ENCODE data around the gene ELF1.

Gene ELF1

DNA sequence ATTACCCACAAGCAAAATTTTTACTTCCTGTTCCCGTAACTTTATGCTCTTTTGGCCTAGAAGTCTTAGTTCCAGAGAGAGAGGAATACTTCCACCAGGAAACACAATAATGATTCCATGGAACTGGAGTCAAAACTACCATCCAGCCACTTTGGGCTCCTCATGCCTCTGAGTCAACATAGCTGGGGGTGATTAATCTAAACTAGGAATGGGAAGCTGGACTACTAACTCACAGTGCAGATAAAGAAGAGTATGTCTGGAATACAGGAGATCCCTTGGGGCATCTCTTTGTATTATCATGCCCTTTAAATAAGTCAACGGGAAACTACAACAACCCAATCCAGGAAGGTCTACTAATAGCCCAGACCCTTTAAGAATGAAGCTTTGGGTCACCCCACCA, 8.9 kb upstream of the ELF1 start:
- H3K27ac ChIP-seq (replicated peaks) = no peak overlapping the region
- no peak for DNase-seq (ENCODE audit: low read depth in 1 of 2, low spot score in 1 of 2)
- no peaks in the 10 kb centered on the region for H3K27me3 ChIP-seq (ENCODE audit: insufficient read depth, poor library complexity, severe bottlenecking)
- TF ChIP-seq GABPA (IDR thresholded peaks at IDR 0.05; ENCODE audit: low read depth) (no peak), POLR2AphosphoS5 (IDR thresholded peaks at IDR 0.05; ENCODE audit: low read depth) (no peak), SPI1 (IDR thresholded peaks at IDR 0.05; ENCODE audit: borderline replicate concordance, low read depth) (no peak)
- TF ChIP-seq, protein P1, sequence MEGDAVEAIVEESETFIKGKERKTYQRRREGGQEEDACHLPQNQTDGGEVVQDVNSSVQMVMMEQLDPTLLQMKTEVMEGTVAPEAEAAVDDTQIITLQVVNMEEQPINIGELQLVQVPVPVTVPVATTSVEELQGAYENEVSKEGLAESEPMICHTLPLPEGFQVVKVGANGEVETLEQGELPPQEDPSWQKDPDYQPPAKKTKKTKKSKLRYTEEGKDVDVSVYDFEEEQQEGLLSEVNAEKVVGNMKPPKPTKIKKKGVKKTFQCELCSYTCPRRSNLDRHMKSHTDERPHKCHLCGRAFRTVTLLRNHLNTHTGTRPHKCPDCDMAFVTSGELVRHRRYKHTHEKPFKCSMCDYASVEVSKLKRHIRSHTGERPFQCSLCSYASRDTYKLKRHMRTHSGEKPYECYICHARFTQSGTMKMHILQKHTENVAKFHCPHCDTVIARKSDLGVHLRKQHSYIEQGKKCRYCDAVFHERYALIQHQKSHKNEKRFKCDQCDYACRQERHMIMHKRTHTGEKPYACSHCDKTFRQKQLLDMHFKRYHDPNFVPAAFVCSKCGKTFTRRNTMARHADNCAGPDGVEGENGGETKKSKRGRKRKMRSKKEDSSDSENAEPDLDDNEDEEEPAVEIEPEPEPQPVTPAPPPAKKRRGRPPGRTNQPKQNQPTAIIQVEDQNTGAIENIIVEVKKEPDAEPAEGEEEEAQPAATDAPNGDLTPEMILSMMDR (IDR thresholded peaks at IDR 0.05; ENCODE audit: insufficient read depth, low read length) = no peak
- TF ChIP-seq, protein P2, sequence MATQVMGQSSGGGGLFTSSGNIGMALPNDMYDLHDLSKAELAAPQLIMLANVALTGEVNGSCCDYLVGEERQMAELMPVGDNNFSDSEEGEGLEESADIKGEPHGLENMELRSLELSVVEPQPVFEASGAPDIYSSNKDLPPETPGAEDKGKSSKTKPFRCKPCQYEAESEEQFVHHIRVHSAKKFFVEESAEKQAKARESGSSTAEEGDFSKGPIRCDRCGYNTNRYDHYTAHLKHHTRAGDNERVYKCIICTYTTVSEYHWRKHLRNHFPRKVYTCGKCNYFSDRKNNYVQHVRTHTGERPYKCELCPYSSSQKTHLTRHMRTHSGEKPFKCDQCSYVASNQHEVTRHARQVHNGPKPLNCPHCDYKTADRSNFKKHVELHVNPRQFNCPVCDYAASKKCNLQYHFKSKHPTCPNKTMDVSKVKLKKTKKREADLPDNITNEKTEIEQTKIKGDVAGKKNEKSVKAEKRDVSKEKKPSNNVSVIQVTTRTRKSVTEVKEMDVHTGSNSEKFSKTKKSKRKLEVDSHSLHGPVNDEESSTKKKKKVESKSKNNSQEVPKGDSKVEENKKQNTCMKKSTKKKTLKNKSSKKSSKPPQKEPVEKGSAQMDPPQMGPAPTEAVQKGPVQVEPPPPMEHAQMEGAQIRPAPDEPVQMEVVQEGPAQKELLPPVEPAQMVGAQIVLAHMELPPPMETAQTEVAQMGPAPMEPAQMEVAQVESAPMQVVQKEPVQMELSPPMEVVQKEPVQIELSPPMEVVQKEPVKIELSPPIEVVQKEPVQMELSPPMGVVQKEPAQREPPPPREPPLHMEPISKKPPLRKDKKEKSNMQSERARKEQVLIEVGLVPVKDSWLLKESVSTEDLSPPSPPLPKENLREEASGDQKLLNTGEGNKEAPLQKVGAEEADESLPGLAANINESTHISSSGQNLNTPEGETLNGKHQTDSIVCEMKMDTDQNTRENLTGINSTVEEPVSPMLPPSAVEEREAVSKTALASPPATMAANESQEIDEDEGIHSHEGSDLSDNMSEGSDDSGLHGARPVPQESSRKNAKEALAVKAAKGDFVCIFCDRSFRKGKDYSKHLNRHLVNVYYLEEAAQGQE (IDR thresholded peaks at IDR 0.05; ENCODE audit: insufficient replicate concordance, low read depth) = no peak
- H3K4me3 ChIP-seq (replicated peaks; ENCODE audit: insufficient read depth, low read length) = no peak overlapping the region

DNA sequence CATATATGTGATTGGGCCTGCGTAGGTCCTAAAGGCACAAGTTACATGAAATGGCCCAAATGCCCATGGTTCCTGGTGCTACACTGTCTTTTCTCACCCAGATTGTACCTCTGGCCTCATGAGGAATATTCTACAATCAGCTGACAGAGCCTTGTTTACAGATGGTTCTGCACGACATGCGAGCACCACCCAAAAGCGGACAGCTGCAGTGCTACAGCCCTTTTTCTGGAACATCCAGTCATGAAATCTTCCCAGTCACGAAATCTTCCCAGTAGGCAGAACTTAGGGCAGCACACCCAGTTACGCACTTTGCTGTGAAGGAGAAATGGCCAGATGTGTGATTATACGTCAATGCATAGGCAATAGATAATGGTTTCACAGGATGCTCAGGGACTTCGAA, 7.7 kb upstream of the ELF1 start:
- H3K27ac ChIP-seq (replicated peaks) = no peak overlapping the region
- H3K4me3 ChIP-seq (replicated peaks; ENCODE audit: insufficient read depth, low read length) = no peak overlapping the region
- TF ChIP-seq, protein P1 (IDR thresholded peaks at IDR 0.05; ENCODE audit: insufficient read depth, low read length) = no peak
- TF ChIP-seq, protein P2 (IDR thresholded peaks at IDR 0.05; ENCODE audit: insufficient replicate concordance, low read depth) = no peak
- no peak for TF ChIP-seq GABPA (IDR thresholded peaks at IDR 0.05; ENCODE audit: low read depth)
- no peaks in the 10 kb centered on the region for H3K27me3 ChIP-seq (ENCODE audit: insufficient read depth, poor library complexity, severe bottlenecking)
- DNase-seq (ENCODE audit: low read depth in 1 of 2, low spot score in 1 of 2) = no peak

DNA sequence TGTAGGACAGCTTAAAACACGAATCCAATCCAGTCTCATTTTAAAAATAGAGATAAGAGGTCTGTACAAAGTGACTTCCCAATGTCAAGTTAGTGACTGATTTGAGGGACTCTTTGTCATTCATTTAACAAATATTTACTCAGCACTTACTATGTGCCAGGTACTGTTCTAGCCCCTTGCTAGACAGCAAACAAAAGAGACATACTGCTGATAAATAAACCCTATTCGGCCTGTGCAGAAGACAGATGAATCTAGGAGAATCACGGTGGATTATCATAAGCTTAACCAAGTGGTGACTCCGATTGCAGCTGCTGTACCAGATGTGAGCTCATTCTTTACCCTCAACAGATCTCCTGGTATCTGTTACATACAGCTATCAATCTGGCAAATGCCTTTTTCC, 6.4 kb upstream of the ELF1 start:
- DNase-seq (ENCODE audit: low read depth in 1 of 2, low spot score in 1 of 2) = no peak

More for the DNA sequence above, 6.4 kb upstream of the ELF1 start:
- no peak for TF ChIP-seq SPI1 (IDR thresholded peaks at IDR 0.05; ENCODE audit: borderline replicate concordance, low read depth)
- TF ChIP-seq, protein P1 (IDR thresholded peaks at IDR 0.05; ENCODE audit: insufficient read depth, low read length) = no peak
- no peak for TF ChIP-seq POLR2AphosphoS5 (IDR thresholded peaks at IDR 0.05; ENCODE audit: low read depth)
- no peak for TF ChIP-seq GABPA (IDR thresholded peaks at IDR 0.05; ENCODE audit: low read depth)
- TF ChIP-seq, protein P2 (IDR thresholded peaks at IDR 0.05; ENCODE audit: insufficient replicate concordance, low read depth) = no peak
- H3K4me3 ChIP-seq (replicated peaks; ENCODE audit: insufficient read depth, low read length) = no peak overlapping the region
- H3K27me3 ChIP-seq (ENCODE audit: insufficient read depth, poor library complexity, severe bottlenecking) = no peaks in the 10 kb centered on the region
- no peak overlapping the region for H3K27ac ChIP-seq (replicated peaks)

Measured in HL-60 (cell line).